Heart left ventricle (tissue), 16 donors: Measurements from ENCODE around the gene CDK5R1. TPM values are rescaled to one million over a fixed set of nuclear protein-coding genes. Genes with fewer than 3 reads are reported as not detected.

Experiments
- ATAC-seq, 4 donors: fragments of 200-7000 bp; cut with Tn5 transposase; one replicate each; pipeline ENCODE4 v1.9.1; 2020 to 2022; ENCODE audit warnings: moderate library complexity in 4 of 4, mild to moderate bottlenecking in 3 of 4, moderate number of reproducible peaks in 1 of 4
- DNase-seq, 5 donors: peaks; one replicate each; pipeline ENCODE4 v3.0.0-alpha.2; 2020
- H3K27ac ChIP-seq, 12 donors: fragments of 200-600 bp; sonication (generic) in 4 of 12; one replicate each; pipeline versions ENCODE4 v1.5.0 to v1.8.0; 2016 to 2022; ENCODE audit warnings: mild to moderate bottlenecking in 2 of 12
- H3K27me3 ChIP-seq, 9 donors: fragments of 200-600 bp; sonication (generic) in 2 of 9; one replicate each; pipeline versions ENCODE4 v1.5.1 to v1.8.0; 2016 to 2022; ENCODE audit warnings: mild to moderate bottlenecking in 3 of 9
- H3K36me3 ChIP-seq, 9 donors: fragments of 200-600 bp; sonication (generic) in 2 of 9; one replicate each; pipeline versions ENCODE4 v1.5.0 to v1.8.0; 2018 to 2022; ENCODE audit warnings: mild to moderate bottlenecking in 2 of 9
- H3K4me1 ChIP-seq, 12 donors: fragments of 200-600 bp; sonication (generic) in 4 of 12; one replicate each; pipeline versions ENCODE4 v1.5.0 to v1.8.0; 2016 to 2022; ENCODE audit warnings: mild to moderate bottlenecking in 3 of 12
- H3K4me3 ChIP-seq, 12 donors: fragments of 200-600 bp; sonication (generic) in 4 of 12; one replicate each; pipeline versions ENCODE4 v1.5.0 to v1.8.0; 2017 to 2022; ENCODE audit warnings: mild to moderate bottlenecking in 9 of 12, moderate library complexity in 4 of 12
- H3K9me3 ChIP-seq, 12 donors: fragments of 200-600 bp; sonication (generic) in 4 of 12; one replicate each; pipeline versions ENCODE4 v1.5.0 to v1.8.0; 2016 to 2022; ENCODE audit warnings: mild to moderate bottlenecking in 1 of 12
- POLR2A ChIP-seq, 2 donors: fragments of 450-650 bp; IDR thresholded peaks; one replicate each; pipeline ENCODE4 v1.6.1; 2017; ENCODE audit warnings: antibody characterized with exemption in 2 of 2, mild to moderate bottlenecking in 2 of 2, moderate library complexity in 2 of 2
- WGBS, 4 donors: extraction: QIAGEN DNeasy Blood & Tissue Kit in 2 of 4; methylation state at CpG; one replicate each; pipeline versions ENCODE4 v1.1.5 to v1.1.7; 2013 to 2018; 5-methylcytosine and 5-hydroxymethylcytosine counted together
- intact Hi-C, 10 donors: fragments of 100-400 bp; cut with DNase I; formaldehyde crosslinking; loops; one replicate each; pipeline versions ENCODE4 v1.11.1 to v1.14.2; 2022
- polyA plus RNA-seq, 2 donors: library from polyadenylated mRNA; stranded (reverse); fragments of 200-250 nt; gene quantifications; one replicate each; pipeline ENCODE4 v1.2.3, GENCODE V29; 2013
- total RNA-seq, 9 donors: library from RNA; depleted of rRNA in 2 of 9; stranded (reverse); fragments of >200 nt in 2 of 9; fragmentation: NEBNext Ultra II Directional in 3 of 9; extraction: Animal tissue kit (Norgen Biotek cat#: 25700) in 3 of 9; gene quantifications; one replicate each; pipeline versions ENCODE4 v1.1.0 to v1.2.4, GENCODE V29; 2016 to 2023
- TF ChIP-seq, protein P1 (sequence below), 12 donors: fragments of 200-600 bp; sonication (generic) in 4 of 12; IDR thresholded peaks; one replicate each; pipeline versions ENCODE4 v1.5.0 to v1.8.0; 2018 to 2022; ENCODE audit warnings: antibody characterized with exemption in 12 of 12, mild to moderate bottlenecking in 5 of 12
- donor health status: ischemic (EF 13 %, LVEDD 7.1; RV severe dilation, severe dysfunction).
- donor health status: healthy with polysubstance abuse.
- donor health status: DM: no; HTN: yes; CAD: no.
- donor health status: DM: no; HTN: no; CAD: no.
- donor health status: ischemic (EF 25% LVEDD 6.9; RV normal size, moderate dysfunction).
- donor health status: ischemic (EF 25% LVEDD 5.7; RV mildly dilated, moderate dysfunction).
- donor health status: healthy.
- donor health status: DM: yes; HTN: yes; CAD: no.
- donor health status: ischemic (EF 35%, LVEDD 5.7; RV mildly dilated, moderate dysfunction).
- donor health status: nonischemic (EF 11% LVEDD 7.7; RV severe dilation, severe dysfunction).
- donor health status: DM: yes; HTN: yes; CAD: no.
- donor health status: PGD.
- donor health status: ischemic (EF 29% LVEDD 5.4; RV normal size, mild dysfunction).
- donor health status: nonischemic (EF 23%, LVEDD 6.1; RV moderate dilation, normal function).

CDK5R1 gene
- total and polyA plus RNA-seq, 11 donors, result 0.57 to 2.9 (median 1.5) TPM

DNA sequence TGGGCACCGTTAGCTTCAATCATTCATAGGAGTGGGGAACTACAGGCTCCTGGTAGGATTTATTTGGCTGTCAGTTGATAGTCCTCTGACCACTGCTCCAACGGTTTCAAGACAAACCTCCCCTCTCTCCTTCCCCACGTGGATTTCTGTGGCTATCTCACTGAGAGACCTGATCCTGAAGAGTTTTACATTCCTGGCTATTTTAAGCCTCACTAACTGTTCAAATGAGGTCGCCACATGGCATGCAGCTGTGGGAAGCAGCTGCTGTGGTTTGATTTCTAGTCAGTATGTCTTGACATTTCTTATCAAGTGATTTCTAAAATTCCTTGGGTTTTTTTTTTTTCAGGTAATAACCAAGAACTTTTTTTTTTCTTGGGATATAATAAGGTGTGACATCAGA, 38.3 kb downstream of the CDK5R1 start:
- Histone ChIP-seq H3K27ac (no peak overlapping the region), H3K36me3 (no peaks in the 10 kb centered on the region), H3K4me1 (peaks cover 0 to 22% (median 12%) of the 10 kb centered on the region in 12 donors), H3K4me3 (no peak overlapping the region), H3K27me3 (no peaks in the 10 kb centered on the region), H3K9me3 (no peaks in the 10 kb centered on the region)
- intact Hi-C loops, result loop anchor here in 2 of 10 donors (10.0 kb wide), 2 partner anchors 50 to 60 kb away; no protein-coding TSS in a partner anchor
- WGBS, 4 donors, result 15 to 26% (median 22%) methylated on average over 4 of the region's 4 CpGs
- ATAC-seq (no peak), DNase-seq (no peak)
- TF ChIP-seq, protein P1, sequence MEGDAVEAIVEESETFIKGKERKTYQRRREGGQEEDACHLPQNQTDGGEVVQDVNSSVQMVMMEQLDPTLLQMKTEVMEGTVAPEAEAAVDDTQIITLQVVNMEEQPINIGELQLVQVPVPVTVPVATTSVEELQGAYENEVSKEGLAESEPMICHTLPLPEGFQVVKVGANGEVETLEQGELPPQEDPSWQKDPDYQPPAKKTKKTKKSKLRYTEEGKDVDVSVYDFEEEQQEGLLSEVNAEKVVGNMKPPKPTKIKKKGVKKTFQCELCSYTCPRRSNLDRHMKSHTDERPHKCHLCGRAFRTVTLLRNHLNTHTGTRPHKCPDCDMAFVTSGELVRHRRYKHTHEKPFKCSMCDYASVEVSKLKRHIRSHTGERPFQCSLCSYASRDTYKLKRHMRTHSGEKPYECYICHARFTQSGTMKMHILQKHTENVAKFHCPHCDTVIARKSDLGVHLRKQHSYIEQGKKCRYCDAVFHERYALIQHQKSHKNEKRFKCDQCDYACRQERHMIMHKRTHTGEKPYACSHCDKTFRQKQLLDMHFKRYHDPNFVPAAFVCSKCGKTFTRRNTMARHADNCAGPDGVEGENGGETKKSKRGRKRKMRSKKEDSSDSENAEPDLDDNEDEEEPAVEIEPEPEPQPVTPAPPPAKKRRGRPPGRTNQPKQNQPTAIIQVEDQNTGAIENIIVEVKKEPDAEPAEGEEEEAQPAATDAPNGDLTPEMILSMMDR (IDR thresholded peaks at IDR 0.05), result no peak
- TF ChIP-seq POLR2A (IDR thresholded peaks at IDR 0.05), result no peak

DNA sequence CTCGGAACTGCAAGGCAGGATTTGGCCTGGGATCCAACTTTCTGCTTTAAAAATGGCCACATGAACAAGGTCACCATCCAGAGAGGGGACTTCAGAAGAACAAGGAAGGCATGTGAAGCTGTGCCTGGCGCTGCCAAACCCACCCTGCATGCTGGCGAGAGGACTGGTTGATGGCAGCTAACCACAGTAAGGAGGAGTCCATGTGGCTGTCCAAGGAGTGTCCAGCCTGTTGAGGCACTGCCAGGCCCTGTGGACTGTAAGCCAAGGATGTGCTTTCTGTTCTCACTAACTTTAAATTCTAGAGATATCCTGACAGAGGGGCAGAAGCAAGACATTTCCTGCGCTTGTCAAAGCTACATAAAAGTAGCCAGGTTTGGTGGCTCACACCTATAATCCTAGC, 40.4 kb downstream of the CDK5R1 start:
- Histone ChIP-seq H3K4me3 (no peak overlapping the region), H3K27ac (no peak overlapping the region), H3K27me3 (no peaks in the 10 kb centered on the region), H3K4me1 (peaks cover 0 to 12% (median 5%) of the 10 kb centered on the region in 12 donors), H3K9me3 (no peaks in the 10 kb centered on the region), H3K36me3 (no peaks in the 10 kb centered on the region)
- ATAC-seq (no peak), DNase-seq (no peak)
- intact Hi-C loops, result loop anchor here in 2 of 10 donors (10.0 kb wide), 2 partner anchors 48 to 62 kb away; no protein-coding TSS in a partner anchor
- TF ChIP-seq, protein P1 (IDR thresholded peaks at IDR 0.05), result no peak
- TF ChIP-seq POLR2A (IDR thresholded peaks at IDR 0.05), result no peak
- 96 to 99% (median 97%) methylated on average over 4 of the region's 4 CpGs for WGBS, 4 donors

DNA sequence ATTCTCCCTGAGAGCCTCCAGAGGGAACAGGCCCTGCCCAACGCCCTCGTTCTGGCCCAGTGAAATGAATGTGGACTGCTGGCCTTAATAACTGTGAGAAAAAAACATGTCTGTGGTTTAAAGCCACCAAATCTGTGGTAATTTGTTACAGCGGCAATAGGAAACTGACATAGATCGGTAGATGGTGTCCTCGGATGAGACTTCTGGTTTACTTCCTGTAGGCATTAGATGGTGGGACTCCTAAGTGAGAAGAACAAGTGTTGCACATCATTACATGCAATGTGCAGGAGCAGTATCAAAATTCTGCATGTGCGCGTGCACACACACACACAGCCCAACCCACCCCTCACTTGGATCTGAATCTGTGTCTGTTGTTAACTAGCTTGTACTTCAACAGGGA, 42.0 kb downstream of the CDK5R1 start:
- Histone ChIP-seq H3K27me3 (no peaks in the 10 kb centered on the region), H3K36me3 (no peaks in the 10 kb centered on the region), H3K27ac (no peak overlapping the region), H3K9me3 (no peaks in the 10 kb centered on the region), H3K4me1 (peaks cover 0 to 12% (median 5%) of the 10 kb centered on the region in 12 donors), H3K4me3 (no peak overlapping the region)
- TF ChIP-seq, protein P1 (IDR thresholded peaks at IDR 0.05), result no peak
- ATAC-seq (no peak), DNase-seq (no peak)
- WGBS, 4 donors, result 91 to 93% (median 92%) methylated on average over 7 of the region's 7 CpGs
- intact Hi-C loops, result loop anchor here in 2 of 10 donors (10.0 kb wide), 2 partner anchors 46 to 64 kb away; no protein-coding TSS in a partner anchor

DNA sequence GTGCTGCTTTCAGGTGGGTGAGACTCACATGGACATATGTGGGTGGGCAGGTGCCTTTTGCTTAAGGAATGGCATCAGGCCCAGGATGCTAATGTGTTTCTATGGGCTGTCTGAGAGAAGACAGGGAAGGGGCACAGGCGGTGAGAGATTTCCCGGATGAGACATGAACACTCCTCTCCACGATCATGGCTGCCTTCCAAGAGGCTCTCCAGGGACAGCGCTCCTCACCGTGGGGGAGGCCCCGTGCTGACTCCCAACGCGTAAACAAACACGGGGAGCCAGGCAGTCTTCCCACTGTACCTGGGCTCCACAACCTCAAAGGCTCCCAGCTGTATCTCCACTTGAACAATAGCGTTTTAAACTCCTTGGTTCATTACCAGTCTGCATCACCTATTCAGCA, 42.8 kb downstream of the CDK5R1 start:
- Histone ChIP-seq H3K4me3 (no peak overlapping the region), H3K27me3 (no peaks in the 10 kb centered on the region), H3K9me3 (no peaks in the 10 kb centered on the region), H3K27ac (no peak overlapping the region), H3K36me3 (no peaks in the 10 kb centered on the region), H3K4me1 (peaks cover 0 to 12% (median 5%) of the 10 kb centered on the region in 12 donors)
- TF ChIP-seq POLR2A (IDR thresholded peaks at IDR 0.05), result no peak
- TF ChIP-seq, protein P1 (IDR thresholded peaks at IDR 0.05), result no peak
- DNase-seq, result no peak
- 35 to 47% (median 41%) methylated on average over 9 to 10 of the region's 10 CpGs for WGBS, 4 donors
- ATAC-seq, result no peak
- intact Hi-C loops, result loop anchor here in 2 of 10 donors (10.0 kb wide), 2 partner anchors 45 to 65 kb away; no protein-coding TSS in a partner anchor
